ENCODE results near the gene ACAP2.

Gene ACAP2

DNA sequence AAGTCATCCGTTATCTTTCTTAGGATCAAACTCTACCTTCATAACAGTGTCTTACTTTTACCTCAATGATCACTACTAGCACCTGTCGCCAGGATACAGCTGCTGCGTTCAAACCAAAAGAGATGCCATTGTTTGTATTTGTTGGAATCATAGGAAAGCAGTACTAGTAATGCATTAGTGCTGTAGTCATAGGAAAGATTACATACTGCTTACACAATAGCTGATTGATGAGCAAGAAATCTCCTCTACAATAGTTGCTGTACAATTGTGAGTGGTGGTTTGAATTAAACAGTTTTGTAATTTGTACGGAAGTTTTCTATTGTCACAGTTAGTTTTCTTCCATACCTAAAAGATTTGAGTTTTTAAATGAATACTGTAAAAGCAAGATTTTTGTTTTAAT, 21.4 kb downstream of the ACAP2 start:
- no peak overlapping the region for H2BK120ac ChIP-seq (ENCODE audit: insufficient read depth, low read length, poor library complexity)
- WGBS (ENCODE audit: extremely low coverage, insufficient coverage, insufficient read length): no CpG with 5 or more reads among the region's 4 CpGs

DNA sequence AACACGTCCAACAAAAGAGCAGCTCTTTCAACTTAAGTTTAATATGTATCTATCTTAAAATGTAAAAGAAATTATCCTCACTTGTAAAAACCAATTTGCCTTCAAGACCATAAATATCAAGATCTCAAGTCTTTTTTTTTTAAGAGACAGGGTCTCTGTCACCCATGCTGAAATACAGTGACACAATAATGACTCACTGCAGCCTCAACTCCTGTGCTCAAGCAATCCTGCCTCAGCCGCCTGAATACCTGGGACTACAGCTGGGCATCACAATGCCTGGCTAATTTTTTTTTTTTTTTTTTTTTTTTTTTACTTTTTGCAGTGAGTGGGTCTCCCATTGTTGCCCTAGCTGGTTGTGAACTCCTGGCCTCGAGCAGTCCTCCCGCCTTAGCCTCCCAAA, 26.0 kb downstream of the ACAP2 start:
- no CpG with 5 or more reads among the region's 4 CpGs for WGBS (ENCODE audit: extremely low coverage, insufficient coverage, insufficient read length)
- Histone ChIP-seq H3K79me2 (ENCODE audit: control insufficient read depth, insufficient read depth, low read length, poor library complexity) (no peaks in the 10 kb centered on the region), H4K12ac (ENCODE audit: low read depth, low read length) (no peak overlapping the region), H3K4me2 (ENCODE audit: low read length) (no peak overlapping the region), H2AK5ac (ENCODE audit: low read length) (no peak overlapping the region), H3K27me3 (ENCODE audit: insufficient read depth, low read length) (no peaks in the 10 kb centered on the region), H3K9me3 (ENCODE audit: insufficient read depth, low read depth, low read length) (no peaks in the 10 kb centered on the region), H2BK12ac (ENCODE audit: low read length) (no peak overlapping the region), H4K8ac (ENCODE audit: low read depth, low read length) (no peak overlapping the region), H3K14ac (ENCODE audit: low read length) (no peak overlapping the region), H4K91ac (ENCODE audit: low read depth, low read length) (no peak overlapping the region), H3K9ac (ENCODE audit: low read length) (no peak overlapping the region), H3K23ac (ENCODE audit: low read length) (no peak overlapping the region), H3K27ac (ENCODE audit: low read depth, low read length) (no peak overlapping the region), H3K4me1 (ENCODE audit: control insufficient read depth in 1 of 2, insufficient read depth in 2 of 2, low read length in 2 of 2) (no peaks in the 10 kb centered on the region), H2BK120ac (ENCODE audit: insufficient read depth, low read length, poor library complexity) (no peak overlapping the region), H2AFZ (ENCODE audit: insufficient read depth, low read length, poor library complexity) (no peak overlapping the region), H3K18ac (ENCODE audit: low read length) (no peak overlapping the region), H2BK5ac (ENCODE audit: low read depth, low read length, poor library complexity) (no peak overlapping the region), H3K36me3 (ENCODE audit: control insufficient read depth in 1 of 2, insufficient read depth in 2 of 2, low read length in 2 of 2) (no peaks in the 10 kb centered on the region), H3K4ac (ENCODE audit: low read depth, low read length) (no peak overlapping the region), H3K4me3 (ENCODE audit: low read depth, low read length) (no peak overlapping the region), H3K79me1 (ENCODE audit: low read length) (no peaks in the 10 kb centered on the region)
- peak; percentile 27 to 50 for DNase-seq

More for the DNA sequence above, 21.4 kb downstream of the ACAP2 start:
- Histone ChIP-seq H4K12ac (ENCODE audit: low read depth, low read length) (no peak overlapping the region), H3K14ac (ENCODE audit: low read length) (no peak overlapping the region), H3K36me3 (ENCODE audit: control insufficient read depth in 1 of 2, insufficient read depth in 2 of 2, low read length in 2 of 2) (no peaks in the 10 kb centered on the region), H3K9ac (ENCODE audit: low read length) (no peak overlapping the region), H4K8ac (ENCODE audit: low read depth, low read length) (no peak overlapping the region), H3K4me3 (ENCODE audit: low read depth, low read length) (no peak overlapping the region), H4K91ac (ENCODE audit: low read depth, low read length) (no peak overlapping the region), H2AFZ (ENCODE audit: insufficient read depth, low read length, poor library complexity) (no peak overlapping the region), H2BK12ac (ENCODE audit: low read length) (no peak overlapping the region), H3K79me1 (ENCODE audit: low read length) (no peaks in the 10 kb centered on the region), H3K9me3 (ENCODE audit: insufficient read depth, low read depth, low read length) (no peaks in the 10 kb centered on the region), H3K27me3 (ENCODE audit: insufficient read depth, low read length) (no peaks in the 10 kb centered on the region), H3K79me2 (ENCODE audit: control insufficient read depth, insufficient read depth, low read length, poor library complexity) (peaks cover 2% of the 10 kb centered on the region), H3K4ac (ENCODE audit: low read depth, low read length) (no peak overlapping the region), H3K23ac (ENCODE audit: low read length) (no peak overlapping the region), H3K18ac (ENCODE audit: low read length) (no peak overlapping the region), H2AK5ac (ENCODE audit: low read length) (no peak overlapping the region), H3K4me2 (ENCODE audit: low read length) (no peak overlapping the region), H3K27ac (ENCODE audit: low read depth, low read length) (no peak overlapping the region), H3K4me1 (ENCODE audit: control insufficient read depth in 1 of 2, insufficient read depth in 2 of 2, low read length in 2 of 2) (no peaks in the 10 kb centered on the region), H2BK5ac (ENCODE audit: low read depth, low read length, poor library complexity) (no peak overlapping the region)
- DNase-seq: no peak

DNA sequence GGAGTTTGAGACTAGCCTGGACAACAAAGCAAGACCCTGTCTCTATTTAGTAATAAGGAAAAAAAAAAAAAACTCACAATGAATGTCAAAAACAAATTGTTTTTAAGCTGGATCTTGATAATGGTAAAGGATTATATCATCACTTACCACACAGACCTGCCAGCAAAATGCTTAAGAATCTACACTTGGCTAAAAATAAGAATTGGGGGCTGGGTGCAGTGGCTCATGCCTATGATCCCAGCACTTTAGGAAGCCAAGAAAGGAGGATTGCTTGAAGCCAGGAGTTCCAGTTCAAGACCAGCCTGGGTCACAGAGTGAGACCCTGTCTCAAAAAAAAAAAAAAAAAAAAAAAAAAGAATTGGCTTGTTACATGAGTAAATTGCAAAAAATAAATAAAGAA, 31.0 kb downstream of the ACAP2 start:
- Histone ChIP-seq H4K12ac (ENCODE audit: low read depth, low read length) (no peak overlapping the region), H3K4me2 (ENCODE audit: low read length) (no peak overlapping the region), H2AK5ac (ENCODE audit: low read length) (no peak overlapping the region), H3K79me1 (ENCODE audit: low read length) (no peaks in the 10 kb centered on the region), H3K27ac (ENCODE audit: low read depth, low read length) (no peak overlapping the region), H3K27me3 (ENCODE audit: insufficient read depth, low read length) (no peaks in the 10 kb centered on the region), H2BK120ac (ENCODE audit: insufficient read depth, low read length, poor library complexity) (no peak overlapping the region), H4K8ac (ENCODE audit: low read depth, low read length) (no peak overlapping the region), H2AFZ (ENCODE audit: insufficient read depth, low read length, poor library complexity) (no peak overlapping the region), H3K9ac (ENCODE audit: low read length) (no peak overlapping the region), H3K79me2 (ENCODE audit: control insufficient read depth, insufficient read depth, low read length, poor library complexity) (peaks cover 2% of the 10 kb centered on the region), H3K4me3 (ENCODE audit: low read depth, low read length) (no peak overlapping the region), H3K9me3 (ENCODE audit: insufficient read depth, low read depth, low read length) (no peaks in the 10 kb centered on the region), H2BK12ac (ENCODE audit: low read length) (no peak overlapping the region), H3K4ac (ENCODE audit: low read depth, low read length) (no peak overlapping the region), H3K36me3 (ENCODE audit: control insufficient read depth in 1 of 2, insufficient read depth in 2 of 2, low read length in 2 of 2) (peaks cover 0 to 5% of the 10 kb centered on the region in 2 experiments), H3K14ac (ENCODE audit: low read length) (no peak overlapping the region), H3K18ac (ENCODE audit: low read length) (no peak overlapping the region), H3K23ac (ENCODE audit: low read length) (no peak overlapping the region), H4K91ac (ENCODE audit: low read depth, low read length) (no peak overlapping the region), H3K4me1 (ENCODE audit: control insufficient read depth in 1 of 2, insufficient read depth in 2 of 2, low read length in 2 of 2) (no peaks in the 10 kb centered on the region), H2BK5ac (ENCODE audit: low read depth, low read length, poor library complexity) (no peak overlapping the region)
- DNase-seq: no peak

DNA sequence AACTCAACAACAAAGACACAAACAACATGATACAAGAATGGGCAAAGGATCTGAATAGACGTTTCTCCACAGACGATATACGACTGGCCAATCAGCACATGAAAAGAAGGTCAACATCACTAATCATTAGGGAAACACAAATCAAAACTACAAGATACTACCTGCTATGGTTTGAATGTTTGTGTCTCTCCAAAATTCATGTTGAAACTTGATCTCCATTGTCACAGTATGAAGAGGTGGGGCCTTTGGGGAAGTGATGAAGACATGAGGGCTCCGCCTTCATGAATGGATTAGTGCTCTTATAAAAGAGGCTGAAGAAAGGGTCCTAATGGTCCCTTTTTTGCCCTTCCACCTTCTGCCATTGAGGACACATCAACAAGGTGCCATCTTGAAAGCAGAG, 32.3 kb downstream of the ACAP2 start:
- no peak overlapping the region for H4K8ac ChIP-seq (ENCODE audit: low read depth, low read length)
- H2BK120ac ChIP-seq (ENCODE audit: insufficient read depth, low read length, poor library complexity): no peak overlapping the region
- no peak overlapping the region for H2AFZ ChIP-seq (ENCODE audit: insufficient read depth, low read length, poor library complexity)
- H3K14ac ChIP-seq (ENCODE audit: low read length): no peak overlapping the region
- no peak overlapping the region for H3K4me3 ChIP-seq (ENCODE audit: low read depth, low read length)
- H3K4me2 ChIP-seq (ENCODE audit: low read length): no peak overlapping the region
- H3K23ac ChIP-seq (ENCODE audit: low read length): no peak overlapping the region
- peak overlapping the region; percentile 57 for H3K4ac ChIP-seq (ENCODE audit: low read depth, low read length)
- no peak overlapping the region for H3K27ac ChIP-seq (ENCODE audit: low read depth, low read length)
- no peaks in the 10 kb centered on the region for H3K4me1 ChIP-seq (ENCODE audit: control insufficient read depth in 1 of 2, insufficient read depth in 2 of 2, low read length in 2 of 2)
- H3K79me2 ChIP-seq (ENCODE audit: control insufficient read depth, insufficient read depth, low read length, poor library complexity): peaks cover 2% of the 10 kb centered on the region
- H3K27me3 ChIP-seq (ENCODE audit: insufficient read depth, low read length): no peaks in the 10 kb centered on the region
- H2BK12ac ChIP-seq (ENCODE audit: low read length): no peak overlapping the region
- H2AK5ac ChIP-seq (ENCODE audit: low read length): no peak overlapping the region
- H4K91ac ChIP-seq (ENCODE audit: low read depth, low read length): no peak overlapping the region
- H3K36me3 ChIP-seq (ENCODE audit: control insufficient read depth in 1 of 2, insufficient read depth in 2 of 2, low read length in 2 of 2): peaks cover 0 to 5% of the 10 kb centered on the region in 2 experiments
- H4K12ac ChIP-seq (ENCODE audit: low read depth, low read length): no peak overlapping the region
- WGBS (ENCODE audit: extremely low coverage, insufficient coverage, insufficient read length): no CpG with 5 or more reads among the region's 4 CpGs
- no peaks in the 10 kb centered on the region for H3K9me3 ChIP-seq (ENCODE audit: insufficient read depth, low read depth, low read length)
- no peak overlapping the region for H3K9ac ChIP-seq (ENCODE audit: low read length)
- no peak overlapping the region for H2BK5ac ChIP-seq (ENCODE audit: low read depth, low read length, poor library complexity)
- no peak overlapping the region for H3K18ac ChIP-seq (ENCODE audit: low read length)
- no peaks in the 10 kb centered on the region for H3K79me1 ChIP-seq (ENCODE audit: low read length)
- DNase-seq: no peak
